HCT116 (cell line): ENCODE data around the gene SMYD3. TPM values are rescaled to one million over a fixed set of nuclear protein-coding genes. Genes with fewer than 3 reads are reported as not detected.

Experiments used
- ATAC-seq: fragments of 200-7000 bp; cut with Tn5 transposase; 2 replicates; pipeline ENCODE4 v1.9.1; 2020; ENCODE audit warnings: mild to moderate bottlenecking, moderate library complexity
- BruUV-seq: library from RNA; stranded (reverse); fragments of 400-500 nt; replicated peaks from 2 replicates; lab custom pipeline; 2021; lab: Mats Ljungman, UMichigan
- CTCF ChIA-PET: fragments of 300-600 bp; sonication (Branson Sonifier 250); formaldehyde crosslinking; loops from one replicate; lab custom pipeline; 2021; ENCODE audit warnings: antibody characterized with exemption; lab: Charles Lee
- POLR2A ChIA-PET: fragments of 300-600, 350-600 bp; sonication (Branson Sonifier 250); formaldehyde crosslinking; loops from one replicate; lab custom pipeline; 2021; ENCODE audit warnings: antibody characterized with exemption; lab: Charles Lee
- RAD21 ChIA-PET, 2 experiments: fragments of 300-600 bp; sonication (Branson Sonifier 250); formaldehyde crosslinking; loops; one replicate each; lab custom pipeline; 2023; ENCODE audit warnings: low total read pairs in 2 of 2; ENCODE audit not compliant: uncharacterized antibody in 2 of 2, unreplicated experiment in 2 of 2, low non-redundant PET in 1 of 2; lab: Charles Lee
- DNase-seq: peaks from one replicate; pipeline ENCODE4 v3.0.0-alpha.2; 2010; ENCODE audit warnings: low read depth, low spot score
- H2AFZ ChIP-seq: fragments of 200-600 bp; shearing (Covaris generic), sonication (generic); 2 replicates; pipeline ENCODE4 v1.6.1; 2017; ENCODE audit warnings: low read depth, mixed run types, mixed read lengths, antibody characterized with exemption, low read length; ENCODE audit not compliant: poor library complexity, severe bottlenecking
- H3K27ac ChIP-seq: 2 replicates; pipeline ENCODE4 v1.5.1; 2012; ENCODE audit warnings: low read depth, low read length
- H3K27me3 ChIP-seq: fragments of 200-600 bp; sonication (generic); 2 replicates; pipeline ENCODE4 v1.6.1; 2016; ENCODE audit warnings: mixed run types, low read length, mixed read lengths; ENCODE audit not compliant: insufficient read depth
- H3K36me3 ChIP-seq, 2 experiments: fragments of 200-500 bp in 1 of 2; fragments of 200-600 bp in 1 of 2; sonication (Bioruptor generic) in 1 of 2; sonication (generic) in 1 of 2; 2 replicates each; pipeline versions ENCODE4 v1.5.1 to v1.6.1; 2014 to 2016; ENCODE audit warnings: low read length in 2 of 2, inconsistent platforms in 1 of 2, mixed read lengths in 1 of 2, mixed run types in 1 of 2; ENCODE audit not compliant: insufficient read depth in 2 of 2, control insufficient read depth in 1 of 2
- H3K4me1 ChIP-seq, 2 experiments: fragments of 200-600 bp in 1 of 2; sonication (generic) in 1 of 2; 2 replicates each; pipeline versions ENCODE4 v1.5.1 to v1.6.1; 2012 to 2017; ENCODE audit warnings: low read length in 2 of 2, inconsistent platforms in 1 of 2, mild to moderate bottlenecking in 1 of 2, mixed read lengths in 1 of 2, mixed run types in 1 of 2, moderate library complexity in 1 of 2; ENCODE audit not compliant: insufficient read depth in 2 of 2, control insufficient read depth in 1 of 2
- H3K4me2 ChIP-seq: fragments of 200-600 bp; sonication (generic); 2 replicates; pipeline ENCODE4 v1.6.1; 2017; ENCODE audit warnings: mixed run types, low read length, mixed read lengths
- H3K4me3 ChIP-seq, 2 experiments: fragments of 200-600 bp in 1 of 2; sonication (generic) in 1 of 2; replicated peaks in 1 of 2; 2 replicates each; pipeline ENCODE4 v1.5.1; 2011 to 2016; ENCODE audit warnings: low read length in 2 of 2, control low read depth in 1 of 2, low read depth in 1 of 2, mild to moderate bottlenecking in 1 of 2, mixed read lengths in 1 of 2, mixed run types in 1 of 2
- H3K79me2 ChIP-seq: fragments of 200-600 bp; sonication (generic); 2 replicates; pipeline ENCODE4 v1.6.1; 2017; ENCODE audit warnings: mild to moderate bottlenecking, mixed run types, low read length, moderate library complexity, mixed read lengths; ENCODE audit not compliant: insufficient read depth
- H3K9ac ChIP-seq: fragments of 200-600 bp; sonication (generic); 2 replicates; pipeline ENCODE4 v1.6.1; 2016; ENCODE audit warnings: low read length, mixed read lengths
- H3K9me2 ChIP-seq: fragments of 200-600 bp; sonication (generic), shearing (Covaris generic); 2 replicates; pipeline ENCODE4 v1.6.1; 2017; ENCODE audit warnings: mixed run types, mild to moderate bottlenecking, moderate library complexity; ENCODE audit not compliant: insufficient read depth
- H3K9me3 ChIP-seq, 2 experiments: fragments of 200-500 bp in 1 of 2; fragments of 200-600 bp in 1 of 2; sonication (Bioruptor generic) in 1 of 2; sonication (generic) in 1 of 2; 2 replicates each; pipeline ENCODE4 v1.6.1; 2014 to 2017; ENCODE audit warnings: low read length in 2 of 2, mixed read lengths in 2 of 2, inconsistent platforms in 1 of 2, low read depth in 1 of 2, mild to moderate bottlenecking in 1 of 2, mixed run types in 1 of 2, moderate library complexity in 1 of 2; ENCODE audit not compliant: control insufficient read depth in 1 of 2, insufficient read depth in 1 of 2
- H4K20me1 ChIP-seq: fragments of 200-600 bp; sonication (generic), shearing (Covaris generic); 2 replicates; pipeline ENCODE4 v1.6.1; 2017; ENCODE audit warnings: mixed run types, mild to moderate bottlenecking, moderate library complexity; ENCODE audit not compliant: insufficient read depth
- ELF1 ChIP-seq: IDR thresholded peaks from 2 replicates; pipeline ENCODE4 v1.6.1; 2012; ENCODE audit warnings: low read depth, borderline replicate concordance
- FOSL1 ChIP-seq: IDR thresholded peaks from 2 replicates; pipeline ENCODE4 v1.6.1; 2012; ENCODE audit warnings: low read depth
- POLR2A ChIP-seq: IDR thresholded peaks from 2 replicates; pipeline ENCODE4 v1.7.0; 2011; ENCODE audit warnings: borderline replicate concordance; ENCODE audit not compliant: insufficient read depth, insufficient read length; ENCODE audit errors: extremely low read depth
- RAD21 ChIP-seq: IDR thresholded peaks from 2 replicates; pipeline ENCODE4 v1.6.1; 2012; ENCODE audit warnings: low read depth, mild to moderate bottlenecking
- SIN3A ChIP-seq: IDR thresholded peaks from 2 replicates; pipeline ENCODE4 v1.6.1; 2012; ENCODE audit warnings: low read depth
- YY1 ChIP-seq: IDR thresholded peaks from 2 replicates; pipeline ENCODE4 v1.6.1; 2011; ENCODE audit warnings: low read length, low read depth, moderate library complexity, mild to moderate bottlenecking; ENCODE audit not compliant: insufficient replicate concordance; ENCODE audit errors: extremely low read depth
- ZNF274 ChIP-seq: fragments of 200-500 bp; sonication (Bioruptor generic); IDR thresholded peaks from 2 replicates; pipeline ENCODE4 v1.6.1; 2014; ENCODE audit warnings: mild to moderate bottlenecking, low read depth, low read length, inconsistent platforms
- intact Hi-C: fragments of 100-400 bp; cut with micrococcal nuclease; formaldehyde crosslinking; loops from 2 replicates; pipeline ENCODE4 v1.10.0; 2022
- total RNA-seq: library from RNA; stranded (reverse); gene quantifications from one replicate; pipeline ENCODE4 v1.2.1, GENCODE V29; 2021; ENCODE audit not compliant: unreplicated experiment
- TF ChIP-seq, protein P1 (sequence below): IDR thresholded peaks from 2 replicates; pipeline ENCODE4 v1.6.1; 2012
- TF ChIP-seq, protein P2 (sequence below): IDR thresholded peaks from 2 replicates; pipeline ENCODE4 v1.6.1; 2012; ENCODE audit warnings: low read depth
- TF ChIP-seq, protein P3 (sequence below): IDR thresholded peaks from 2 replicates; pipeline ENCODE4 v1.6.1; 2012
- TF ChIP-seq, protein P4 (sequence below): IDR thresholded peaks from 2 replicates; pipeline ENCODE4 v1.6.1; 2011; ENCODE audit warnings: mild to moderate bottlenecking, low read length, moderate library complexity; ENCODE audit not compliant: insufficient replicate concordance; ENCODE audit errors: extremely low read depth

The SMYD3 gene
- total RNA-seq, 1 experiment from 2014 or later, result 33.6 TPM

DNA sequence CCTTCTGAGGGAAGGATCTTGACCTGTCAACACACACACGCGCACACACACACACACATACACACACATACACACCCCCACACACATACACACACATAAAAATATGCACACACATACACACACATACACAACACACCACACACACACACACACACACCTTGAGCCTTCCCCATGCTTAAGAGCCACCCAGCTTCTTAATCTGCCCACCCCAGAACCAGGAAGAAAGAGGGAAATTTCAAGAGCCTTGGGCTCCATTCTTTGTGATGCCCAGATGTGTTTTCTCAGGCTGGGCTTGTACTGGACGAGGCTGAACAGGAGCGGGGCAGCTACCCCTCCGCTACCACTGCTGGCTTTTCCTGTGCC lies 708.7 kb downstream of the SMYD3 start:
- Histone ChIP-seq H3K4me2 (no peak overlapping the region), H3K4me3 (no peak overlapping the region), H3K4me1 (no peaks in the 10 kb centered on the region), H3K36me3 (no peaks in the 10 kb centered on the region), H4K20me1 (no peaks in the 10 kb centered on the region), H2AFZ (no peak overlapping the region), H3K9ac (no peak overlapping the region), H3K9me2 (no peaks in the 10 kb centered on the region), H3K79me2 (no peaks in the 10 kb centered on the region), H3K9me3 (no peaks in the 10 kb centered on the region), H3K27ac (no peak overlapping the region), H3K27me3 (no peaks in the 10 kb centered on the region)
- CTCF ChIA-PET, result interaction anchor here (0.8 to 1.1 kb wide), 2 partner anchors 9 to 645 kb away, joined by 3 to 4 read pairs; no protein-coding TSS in a partner anchor
- POLR2A ChIA-PET, result interaction anchor here (0.6 kb wide), 1 partner anchor 13 kb away, joined by 3 read pairs; no protein-coding TSS in a partner anchor
- DNase-seq (no peak), ATAC-seq (no peak)
- intact Hi-C loops, result no loop called here
- RAD21 ChIA-PET, result no interaction called here
- TF ChIP-seq ELF1 (no peak), YY1 (no peak), FOSL1 (no peak), POLR2A (no peak), SIN3A (no peak), RAD21 (no peak), ZNF274 (no peak)
- TF ChIP-seq, protein P1, sequence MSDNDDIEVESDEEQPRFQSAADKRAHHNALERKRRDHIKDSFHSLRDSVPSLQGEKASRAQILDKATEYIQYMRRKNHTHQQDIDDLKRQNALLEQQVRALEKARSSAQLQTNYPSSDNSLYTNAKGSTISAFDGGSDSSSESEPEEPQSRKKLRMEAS, result no peak
- TF ChIP-seq, protein P2, sequence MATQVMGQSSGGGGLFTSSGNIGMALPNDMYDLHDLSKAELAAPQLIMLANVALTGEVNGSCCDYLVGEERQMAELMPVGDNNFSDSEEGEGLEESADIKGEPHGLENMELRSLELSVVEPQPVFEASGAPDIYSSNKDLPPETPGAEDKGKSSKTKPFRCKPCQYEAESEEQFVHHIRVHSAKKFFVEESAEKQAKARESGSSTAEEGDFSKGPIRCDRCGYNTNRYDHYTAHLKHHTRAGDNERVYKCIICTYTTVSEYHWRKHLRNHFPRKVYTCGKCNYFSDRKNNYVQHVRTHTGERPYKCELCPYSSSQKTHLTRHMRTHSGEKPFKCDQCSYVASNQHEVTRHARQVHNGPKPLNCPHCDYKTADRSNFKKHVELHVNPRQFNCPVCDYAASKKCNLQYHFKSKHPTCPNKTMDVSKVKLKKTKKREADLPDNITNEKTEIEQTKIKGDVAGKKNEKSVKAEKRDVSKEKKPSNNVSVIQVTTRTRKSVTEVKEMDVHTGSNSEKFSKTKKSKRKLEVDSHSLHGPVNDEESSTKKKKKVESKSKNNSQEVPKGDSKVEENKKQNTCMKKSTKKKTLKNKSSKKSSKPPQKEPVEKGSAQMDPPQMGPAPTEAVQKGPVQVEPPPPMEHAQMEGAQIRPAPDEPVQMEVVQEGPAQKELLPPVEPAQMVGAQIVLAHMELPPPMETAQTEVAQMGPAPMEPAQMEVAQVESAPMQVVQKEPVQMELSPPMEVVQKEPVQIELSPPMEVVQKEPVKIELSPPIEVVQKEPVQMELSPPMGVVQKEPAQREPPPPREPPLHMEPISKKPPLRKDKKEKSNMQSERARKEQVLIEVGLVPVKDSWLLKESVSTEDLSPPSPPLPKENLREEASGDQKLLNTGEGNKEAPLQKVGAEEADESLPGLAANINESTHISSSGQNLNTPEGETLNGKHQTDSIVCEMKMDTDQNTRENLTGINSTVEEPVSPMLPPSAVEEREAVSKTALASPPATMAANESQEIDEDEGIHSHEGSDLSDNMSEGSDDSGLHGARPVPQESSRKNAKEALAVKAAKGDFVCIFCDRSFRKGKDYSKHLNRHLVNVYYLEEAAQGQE, result no peak
- TF ChIP-seq, protein P3, sequence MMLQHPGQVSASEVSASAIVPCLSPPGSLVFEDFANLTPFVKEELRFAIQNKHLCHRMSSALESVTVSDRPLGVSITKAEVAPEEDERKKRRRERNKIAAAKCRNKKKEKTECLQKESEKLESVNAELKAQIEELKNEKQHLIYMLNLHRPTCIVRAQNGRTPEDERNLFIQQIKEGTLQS, result no peak
- TF ChIP-seq, protein P4, sequence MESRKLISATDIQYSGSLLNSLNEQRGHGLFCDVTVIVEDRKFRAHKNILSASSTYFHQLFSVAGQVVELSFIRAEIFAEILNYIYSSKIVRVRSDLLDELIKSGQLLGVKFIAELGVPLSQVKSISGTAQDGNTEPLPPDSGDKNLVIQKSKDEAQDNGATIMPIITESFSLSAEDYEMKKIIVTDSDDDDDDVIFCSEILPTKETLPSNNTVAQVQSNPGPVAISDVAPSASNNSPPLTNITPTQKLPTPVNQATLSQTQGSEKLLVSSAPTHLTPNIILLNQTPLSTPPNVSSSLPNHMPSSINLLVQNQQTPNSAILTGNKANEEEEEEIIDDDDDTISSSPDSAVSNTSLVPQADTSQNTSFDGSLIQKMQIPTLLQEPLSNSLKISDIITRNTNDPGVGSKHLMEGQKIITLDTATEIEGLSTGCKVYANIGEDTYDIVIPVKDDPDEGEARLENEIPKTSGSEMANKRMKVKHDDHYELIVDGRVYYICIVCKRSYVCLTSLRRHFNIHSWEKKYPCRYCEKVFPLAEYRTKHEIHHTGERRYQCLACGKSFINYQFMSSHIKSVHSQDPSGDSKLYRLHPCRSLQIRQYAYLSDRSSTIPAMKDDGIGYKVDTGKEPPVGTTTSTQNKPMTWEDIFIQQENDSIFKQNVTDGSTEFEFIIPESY, result no peak
- no TSS peak for BruUV-seq
